Trophoblast cell (in vitro differentiated cells and primary cell): ENCODE measurements around the gene PPIE.

Source experiments
- DNase-seq, 2 donors: peaks; one replicate each; pipeline ENCODE4 v3.0.0-alpha.2; 2016
- H2AFZ ChIP-seq: 2 replicates; pipeline ENCODE4 v1.6.1; 2013; ENCODE audit warnings: low read length, moderate library complexity, mild to moderate bottlenecking; ENCODE audit not compliant: insufficient read depth, poor library complexity
- H2AK5ac ChIP-seq: 2 replicates; pipeline ENCODE4 v1.6.1; 2013; ENCODE audit warnings: mild to moderate bottlenecking, low read length
- H2BK120ac ChIP-seq: 2 replicates; pipeline ENCODE4 v1.6.1; 2013; ENCODE audit warnings: low read length, mild to moderate bottlenecking, moderate library complexity; ENCODE audit not compliant: insufficient read depth, poor library complexity
- H2BK12ac ChIP-seq: 2 replicates; pipeline ENCODE4 v1.6.1; 2013; ENCODE audit warnings: mild to moderate bottlenecking, low read length, moderate library complexity
- H2BK5ac ChIP-seq: 2 replicates; pipeline ENCODE4 v1.6.1; 2013; ENCODE audit warnings: low read length, low read depth, moderate library complexity, mild to moderate bottlenecking; ENCODE audit not compliant: poor library complexity
- H3K14ac ChIP-seq: 2 replicates; pipeline ENCODE4 v1.6.1; 2013; ENCODE audit warnings: mild to moderate bottlenecking, low read length
- H3K18ac ChIP-seq: 2 replicates; pipeline ENCODE4 v1.6.1; 2013; ENCODE audit warnings: mild to moderate bottlenecking, low read length
- H3K23ac ChIP-seq: 2 replicates; pipeline ENCODE4 v1.6.1; 2013; ENCODE audit warnings: low read length
- H3K27ac ChIP-seq: 2 replicates; pipeline ENCODE4 v1.5.1; 2013; ENCODE audit warnings: low read depth, mild to moderate bottlenecking, inconsistent platforms, low read length, moderate library complexity
- H3K27me3 ChIP-seq: 2 replicates; pipeline ENCODE4 v1.6.1; 2013; ENCODE audit warnings: inconsistent platforms, mild to moderate bottlenecking, low read length, moderate library complexity; ENCODE audit not compliant: insufficient read depth
- H3K36me3 ChIP-seq, 2 experiments: 1 replicate in 1 of 2; 2 replicates in 1 of 2; pipeline ENCODE4 v1.6.1; 2013; ENCODE audit warnings: low read length in 2 of 2, mild to moderate bottlenecking in 2 of 2, moderate library complexity in 1 of 2; ENCODE audit not compliant: insufficient read depth in 2 of 2, control insufficient read depth in 1 of 2
- H3K4ac ChIP-seq: 2 replicates; pipeline ENCODE4 v1.6.1; 2013; ENCODE audit warnings: low read depth, mild to moderate bottlenecking, low read length, moderate library complexity
- H3K4me1 ChIP-seq, 2 experiments: 1 replicate in 1 of 2; 2 replicates in 1 of 2; pipeline ENCODE4 v1.6.1; 2013; ENCODE audit warnings: low read length in 2 of 2, mild to moderate bottlenecking in 2 of 2, moderate library complexity in 1 of 2; ENCODE audit not compliant: insufficient read depth in 2 of 2, control insufficient read depth in 1 of 2
- H3K4me2 ChIP-seq: 2 replicates; pipeline ENCODE4 v1.6.1; 2013; ENCODE audit warnings: inconsistent platforms, mild to moderate bottlenecking, low read length, moderate library complexity
- H3K4me3 ChIP-seq: 2 replicates; pipeline ENCODE4 v1.5.1; 2013; ENCODE audit warnings: mild to moderate bottlenecking, low read depth, low read length, inconsistent platforms
- H3K79me1 ChIP-seq: one replicate; pipeline ENCODE4 v1.6.1; 2013; ENCODE audit warnings: low read length
- H3K79me2 ChIP-seq: 2 replicates; pipeline ENCODE4 v1.6.1; 2013; ENCODE audit warnings: low read length, mild to moderate bottlenecking; ENCODE audit not compliant: control insufficient read depth, insufficient read depth, poor library complexity
- H3K9ac ChIP-seq: 2 replicates; pipeline ENCODE4 v1.6.1; 2013; ENCODE audit warnings: mild to moderate bottlenecking, low read length
- H3K9me3 ChIP-seq: 2 replicates; pipeline ENCODE4 v1.6.1; 2013; ENCODE audit warnings: low read depth, mild to moderate bottlenecking, control low read depth, inconsistent platforms, low read length; ENCODE audit not compliant: insufficient read depth
- H4K12ac ChIP-seq: 2 replicates; pipeline ENCODE4 v1.6.1; 2013; ENCODE audit warnings: low read depth, mild to moderate bottlenecking, low read length, moderate library complexity
- H4K8ac ChIP-seq: 2 replicates; pipeline ENCODE4 v1.6.1; 2013; ENCODE audit warnings: low read depth, mild to moderate bottlenecking, low read length, moderate library complexity
- H4K91ac ChIP-seq: one replicate; pipeline ENCODE4 v1.6.1; 2013; ENCODE audit warnings: low read depth, mild to moderate bottlenecking, low read length, moderate library complexity
- WGBS: extraction: QIAGEN DNeasy Blood & Tissue Kit; methylation state at CpG from one replicate; pipeline ENCODE4 v1.1.7; 2013; ENCODE audit warnings: missing lambda C conversion rate; ENCODE audit not compliant: insufficient read length, insufficient coverage; ENCODE audit errors: extremely low coverage; 5-methylcytosine and 5-hydroxymethylcytosine counted together

The PPIE gene

GRCh38 chr1:39727221-39727931 lies 11.3 kb upstream of the PPIE start:
- no peak overlapping the region for H3K18ac ChIP-seq
- no peak for DNase-seq
- no peaks in the 10 kb centered on the region for H3K36me3 ChIP-seq
- H3K27me3 ChIP-seq: peaks cover 9% of the 10 kb centered on the region
- H4K12ac ChIP-seq: no peak overlapping the region
- H3K23ac ChIP-seq: no peak overlapping the region
- no peak overlapping the region for H3K4me2 ChIP-seq
- no peak overlapping the region for H2AK5ac ChIP-seq
- H2AFZ ChIP-seq: no peak overlapping the region
- H3K14ac ChIP-seq: no peak overlapping the region
- H3K79me2 ChIP-seq: no peaks in the 10 kb centered on the region
- no peak overlapping the region for H4K91ac ChIP-seq
- H2BK12ac ChIP-seq: no peak overlapping the region
- no peak overlapping the region for H3K4me3 ChIP-seq
- no peaks in the 10 kb centered on the region for H3K79me1 ChIP-seq
- H2BK5ac ChIP-seq: no peak overlapping the region
- H3K4ac ChIP-seq: no peak overlapping the region
- no peak overlapping the region for H4K8ac ChIP-seq
- no peak overlapping the region for H3K9ac ChIP-seq
- no peaks in the 10 kb centered on the region for H3K9me3 ChIP-seq
- no peaks in the 10 kb centered on the region for H3K4me1 ChIP-seq
- WGBS: no CpG with 5 or more reads among the region's 10 CpGs
- H2BK120ac ChIP-seq: no peak overlapping the region
- no peak overlapping the region for H3K27ac ChIP-seq

GRCh38 chr1:39727932-39728317 lies 10.8 kb upstream of the PPIE start:
- no peak overlapping the region for H4K8ac ChIP-seq
- H2BK5ac ChIP-seq: no peak overlapping the region
- H4K12ac ChIP-seq: no peak overlapping the region
- H2BK12ac ChIP-seq: no peak overlapping the region
- no peaks in the 10 kb centered on the region for H3K36me3 ChIP-seq
- no peak overlapping the region for H3K9ac ChIP-seq
- no peak overlapping the region for H2BK120ac ChIP-seq
- H3K79me1 ChIP-seq: no peaks in the 10 kb centered on the region
- no peaks in the 10 kb centered on the region for H3K9me3 ChIP-seq
- H3K4me1 ChIP-seq: no peaks in the 10 kb centered on the region
- H3K27me3 ChIP-seq: peaks cover 9% of the 10 kb centered on the region
- H3K4me2 ChIP-seq: no peak overlapping the region
- H3K4me3 ChIP-seq: no peak overlapping the region
- WGBS: no CpG with 5 or more reads among the region's 14 CpGs
- no peak overlapping the region for H3K14ac ChIP-seq
- H3K27ac ChIP-seq: no peak overlapping the region
- H3K4ac ChIP-seq: no peak overlapping the region
- peak in 1 of 2 donors; percentile 5 for DNase-seq
- H2AK5ac ChIP-seq: no peak overlapping the region
- no peaks in the 10 kb centered on the region for H3K79me2 ChIP-seq
- H3K23ac ChIP-seq: no peak overlapping the region
- no peak overlapping the region for H2AFZ ChIP-seq
- H4K91ac ChIP-seq: no peak overlapping the region
- H3K18ac ChIP-seq: no peak overlapping the region

- H3K27me3 ChIP-seq: peaks cover 9% of the 10 kb centered on the region
- H4K8ac ChIP-seq: no peak overlapping the region
- H3K4ac ChIP-seq: no peak overlapping the region
- no peaks in the 10 kb centered on the region for H3K9me3 ChIP-seq
- no peaks in the 10 kb centered on the region for H3K79me2 ChIP-seq
- H3K79me1 ChIP-seq: no peaks in the 10 kb centered on the region
- WGBS: no CpG with 5 or more reads among the region's 3 CpGs
- no peak overlapping the region for H2BK12ac ChIP-seq
- no peak overlapping the region for H3K18ac ChIP-seq
- H3K27ac ChIP-seq: no peak overlapping the region
- no peak overlapping the region for H4K91ac ChIP-seq
- H3K36me3 ChIP-seq: no peaks in the 10 kb centered on the region
- no peak overlapping the region for H2BK120ac ChIP-seq
- no peak overlapping the region for H3K14ac ChIP-seq
- no peak overlapping the region for H2BK5ac ChIP-seq
- H3K23ac ChIP-seq: no peak overlapping the region
- H3K9ac ChIP-seq: no peak overlapping the region
- no peak overlapping the region for H4K12ac ChIP-seq
- no peak for DNase-seq
- no peak overlapping the region for H3K4me2 ChIP-seq
- no peak overlapping the region for H3K4me3 ChIP-seq
- H3K4me1 ChIP-seq: no peaks in the 10 kb centered on the region
- H2AFZ ChIP-seq: no peak overlapping the region
- no peak overlapping the region for H2AK5ac ChIP-seq
Observed at GRCh38 chr1:39729030-39729429, 9.7 kb upstream of the PPIE start.

GRCh38 chr1:39729842-39730241 lies 8.8 kb upstream of the PPIE start:
- Histone ChIP-seq H3K9ac (no peak overlapping the region), H2BK5ac (no peak overlapping the region), H3K4ac (no peak overlapping the region), H4K12ac (no peak overlapping the region), H3K23ac (no peak overlapping the region), H3K79me1 (no peaks in the 10 kb centered on the region), H3K36me3 (no peaks in the 10 kb centered on the region), H4K91ac (no peak overlapping the region), H3K27me3 (peaks cover 9% of the 10 kb centered on the region), H2AFZ (no peak overlapping the region), H3K9me3 (no peaks in the 10 kb centered on the region), H3K27ac (no peak overlapping the region), H3K4me1 (no peaks in the 10 kb centered on the region), H4K8ac (no peak overlapping the region), H3K79me2 (no peaks in the 10 kb centered on the region), H3K4me3 (no peak overlapping the region), H2BK120ac (no peak overlapping the region), H2BK12ac (no peak overlapping the region), H2AK5ac (no peak overlapping the region), H3K14ac (no peak overlapping the region), H3K4me2 (no peak overlapping the region), H3K18ac (no peak overlapping the region)
- DNase-seq: no peak
- WGBS: no CpG with 5 or more reads among the region's 4 CpGs
